ENCODE results near the gene C11orf54.

DNA sequence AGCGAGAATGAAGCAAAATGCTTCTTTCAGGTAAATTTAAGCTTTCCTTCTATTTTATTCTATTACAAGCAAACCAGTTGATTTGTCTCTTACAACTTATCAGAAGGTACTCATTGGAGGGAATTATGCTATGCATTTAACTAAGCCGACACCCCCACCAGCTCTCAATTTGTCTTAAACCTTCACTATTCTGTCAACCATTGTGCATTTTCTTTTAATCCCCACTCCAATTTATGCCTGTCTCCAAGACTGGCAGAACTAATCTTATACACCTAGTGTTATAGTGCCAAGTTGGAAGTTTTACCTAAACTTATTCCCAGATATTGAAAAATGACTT is 12.7 kb upstream of the C11orf54 start:
- no peak for TF ChIP-seq POLR2A (IDR thresholded peaks at IDR 0.05; ENCODE audit: extremely low read depth, insufficient read length)
- TF ChIP-seq, protein P1, sequence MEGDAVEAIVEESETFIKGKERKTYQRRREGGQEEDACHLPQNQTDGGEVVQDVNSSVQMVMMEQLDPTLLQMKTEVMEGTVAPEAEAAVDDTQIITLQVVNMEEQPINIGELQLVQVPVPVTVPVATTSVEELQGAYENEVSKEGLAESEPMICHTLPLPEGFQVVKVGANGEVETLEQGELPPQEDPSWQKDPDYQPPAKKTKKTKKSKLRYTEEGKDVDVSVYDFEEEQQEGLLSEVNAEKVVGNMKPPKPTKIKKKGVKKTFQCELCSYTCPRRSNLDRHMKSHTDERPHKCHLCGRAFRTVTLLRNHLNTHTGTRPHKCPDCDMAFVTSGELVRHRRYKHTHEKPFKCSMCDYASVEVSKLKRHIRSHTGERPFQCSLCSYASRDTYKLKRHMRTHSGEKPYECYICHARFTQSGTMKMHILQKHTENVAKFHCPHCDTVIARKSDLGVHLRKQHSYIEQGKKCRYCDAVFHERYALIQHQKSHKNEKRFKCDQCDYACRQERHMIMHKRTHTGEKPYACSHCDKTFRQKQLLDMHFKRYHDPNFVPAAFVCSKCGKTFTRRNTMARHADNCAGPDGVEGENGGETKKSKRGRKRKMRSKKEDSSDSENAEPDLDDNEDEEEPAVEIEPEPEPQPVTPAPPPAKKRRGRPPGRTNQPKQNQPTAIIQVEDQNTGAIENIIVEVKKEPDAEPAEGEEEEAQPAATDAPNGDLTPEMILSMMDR (IDR thresholded peaks at IDR 0.05; ENCODE audit: low read depth, low read length): no peak
- TF ChIP-seq MYC (IDR thresholded peaks at IDR 0.05; ENCODE audit: low read depth, low read length): no peak

Data from NB4 (cell line).